Neuron (in vitro differentiated cells): ENCODE results near the gene LAIR2.

ENCODE experiments used
- H2AFZ ChIP-seq: one replicate; pipeline ENCODE4 v1.6.1; 2013; ENCODE audit warnings: low read depth, mild to moderate bottlenecking, inconsistent platforms, low read length, moderate library complexity
- H3K27me3 ChIP-seq: one replicate; pipeline ENCODE4 v1.6.1; 2013; ENCODE audit warnings: low read length; ENCODE audit not compliant: insufficient read depth
- H3K36me3 ChIP-seq: one replicate; pipeline ENCODE4 v1.6.1; 2013; ENCODE audit warnings: low read length; ENCODE audit not compliant: insufficient read depth
- H3K4me1 ChIP-seq: one replicate; pipeline ENCODE4 v1.6.1; 2013; ENCODE audit warnings: low read length; ENCODE audit not compliant: insufficient read depth
- H3K4me3 ChIP-seq: 2 replicates; pipeline ENCODE4 v1.5.1; 2013; ENCODE audit warnings: mild to moderate bottlenecking, low read length, moderate library complexity
- H3K9me3 ChIP-seq: one replicate; pipeline ENCODE4 v1.6.1; 2013; ENCODE audit warnings: low read length

The LAIR2 gene

DNA sequence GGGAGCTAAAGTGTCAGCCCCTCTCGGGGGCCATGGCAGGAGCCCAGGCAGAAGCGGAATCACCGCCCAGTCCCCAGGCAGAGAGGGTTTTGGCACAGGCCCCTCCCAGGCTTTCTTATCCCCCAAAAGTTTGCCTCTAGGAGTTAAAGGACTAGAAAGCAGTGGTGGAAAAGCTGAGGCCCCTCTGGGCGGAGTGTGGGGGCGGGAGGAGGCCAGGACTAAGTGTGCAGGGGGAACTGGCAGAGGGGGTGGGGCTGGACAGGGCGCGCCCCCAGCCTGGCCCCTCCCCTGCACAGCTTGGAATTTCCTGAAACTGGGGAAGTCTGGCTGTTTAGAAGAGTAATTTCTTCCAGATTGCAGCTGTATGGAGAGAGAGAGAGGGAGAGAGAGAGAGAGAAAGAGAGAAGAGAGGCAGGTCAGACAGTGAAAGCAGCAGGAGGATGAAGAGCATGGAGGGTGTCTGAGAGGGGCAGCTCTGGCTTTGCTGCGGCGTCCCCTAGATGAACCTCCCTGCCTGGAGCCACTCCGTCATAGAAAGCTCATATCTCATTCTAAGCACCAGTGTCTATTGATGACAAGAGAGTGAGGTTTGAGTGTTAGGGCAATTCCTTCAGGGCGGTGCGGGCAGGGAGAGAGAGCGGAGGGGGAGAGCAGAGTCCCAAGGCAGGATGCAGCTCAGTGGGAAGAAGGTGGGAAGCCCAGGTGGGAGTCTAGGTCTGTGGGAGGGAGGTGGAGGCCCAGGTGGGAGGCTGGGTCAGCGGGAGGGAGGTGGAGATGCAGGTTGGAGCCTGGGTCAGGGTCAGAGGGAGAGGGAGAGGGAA lies 29.4 kb upstream of the LAIR2 start, which contains the start of gene CDC42EP5:
CDC42EP5 (minus strand) TSS at position 226 of the 821 bp plus-strand sequence. CDS start 7,749 bp downstream, outside the sequence.
- Histone ChIP-seq H3K4me3 (peak within 1 kb of the TSS; percentile 8), H2AFZ (peak within 1 kb of the TSS; percentile 97), H3K27me3 (no peaks in the 10 kb centered on the region)

DNA sequence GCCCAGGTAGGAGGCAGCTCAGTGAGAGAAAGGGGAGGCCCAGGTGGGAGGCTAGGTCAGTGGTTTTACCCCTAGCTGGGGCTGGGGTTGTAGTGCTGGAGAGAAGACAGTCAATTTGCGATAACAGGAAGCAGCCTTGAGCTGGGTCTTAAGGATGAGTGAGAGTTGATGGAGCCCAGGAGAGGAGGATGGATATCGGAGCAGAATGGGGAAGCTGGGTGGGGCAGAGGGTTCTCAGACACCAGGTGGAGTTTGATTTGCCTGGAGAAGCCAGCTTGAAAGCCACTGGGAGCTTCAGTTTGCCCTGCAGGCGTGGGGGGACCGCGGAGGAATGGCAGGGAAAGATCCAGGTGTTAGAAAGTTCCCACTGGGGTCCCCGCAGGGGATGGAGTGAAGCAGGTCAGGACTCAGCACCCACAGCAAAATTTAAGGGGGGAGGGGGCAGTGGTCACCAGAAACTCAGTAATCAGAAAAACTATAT lies 28.7 kb upstream of the LAIR2 start:
- Histone ChIP-seq H3K27me3 (no peaks in the 10 kb centered on the region), H3K36me3 (no peaks in the 10 kb centered on the region), H2AFZ (no peak overlapping the region), H3K4me1 (peaks cover 18% of the 10 kb centered on the region), H3K4me3 (no peak overlapping the region), H3K9me3 (no peaks in the 10 kb centered on the region)

More for the DNA sequence above, 29.4 kb upstream of the LAIR2 start, which contains the start of gene CDC42EP5:
- H3K36me3 ChIP-seq, result no peaks in the 10 kb centered on the region
- H3K4me1 ChIP-seq, result peaks cover 18% of the 10 kb centered on the region
- no peaks in the 10 kb centered on the region for H3K9me3 ChIP-seq

GRCh38 chr19:54475706-54476105 lies 26.9 kb upstream of the LAIR2 start:
- H2AFZ ChIP-seq, result no peak overlapping the region
- H3K4me3 ChIP-seq, result no peak overlapping the region
- peaks cover 14% of the 10 kb centered on the region for H3K4me1 ChIP-seq
- no peaks in the 10 kb centered on the region for H3K9me3 ChIP-seq
- H3K36me3 ChIP-seq, result no peaks in the 10 kb centered on the region
- no peaks in the 10 kb centered on the region for H3K27me3 ChIP-seq

DNA sequence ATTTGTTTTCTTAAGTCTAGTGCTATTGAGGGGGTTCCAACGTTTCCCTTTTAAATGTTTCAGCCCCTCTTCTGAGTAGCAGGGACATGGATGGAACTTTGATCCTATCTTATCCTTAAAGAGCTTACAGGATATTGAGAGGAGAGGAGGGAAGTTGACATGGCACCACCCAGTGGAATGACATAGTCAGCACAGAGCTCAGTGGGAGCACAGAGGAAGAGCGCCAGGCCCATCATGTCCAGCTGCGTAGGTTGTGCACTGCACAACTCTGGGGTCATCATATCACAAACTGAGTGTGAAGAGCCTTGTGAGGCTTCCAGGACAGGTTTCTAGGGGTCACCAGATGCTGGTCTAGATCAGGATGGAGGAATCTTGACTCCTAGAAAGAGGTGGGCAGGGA lies 25.0 kb upstream of the LAIR2 start:
- H3K4me3 ChIP-seq, result no peak overlapping the region
- peaks cover 10% of the 10 kb centered on the region for H3K4me1 ChIP-seq
- H3K9me3 ChIP-seq, result no peaks in the 10 kb centered on the region
- peaks cover under 1% of the 10 kb centered on the region for H3K27me3 ChIP-seq
- H3K36me3 ChIP-seq, result no peaks in the 10 kb centered on the region
- H2AFZ ChIP-seq, result no peak overlapping the region

- Histone ChIP-seq H3K4me3 (no peak overlapping the region), H2AFZ (no peak overlapping the region), H3K36me3 (no peaks in the 10 kb centered on the region), H3K27me3 (peaks cover 2% of the 10 kb centered on the region), H3K4me1 (peaks cover 1% of the 10 kb centered on the region), H3K9me3 (no peaks in the 10 kb centered on the region)
Observed at GRCh38 chr19:54478677-54479266, 23.9 kb upstream of the LAIR2 start.

- Histone ChIP-seq H3K9me3 (no peaks in the 10 kb centered on the region), H3K4me1 (no peaks in the 10 kb centered on the region), H3K4me3 (no peak overlapping the region), H3K27me3 (peaks cover 2% of the 10 kb centered on the region), H2AFZ (no peak overlapping the region), H3K36me3 (no peaks in the 10 kb centered on the region)
Observed at GRCh38 chr19:54480051-54480450, 22.6 kb upstream of the LAIR2 start.

GRCh38 chr19:54481326-54481930 lies 21.2 kb upstream of the LAIR2 start:
- H3K4me1 ChIP-seq, result no peaks in the 10 kb centered on the region
- H3K27me3 ChIP-seq, result peaks cover 2% of the 10 kb centered on the region
- H2AFZ ChIP-seq, result no peak overlapping the region

GRCh38 chr19:54482889-54483288 lies 19.7 kb upstream of the LAIR2 start:
- Histone ChIP-seq H3K27me3 (peaks cover 2% of the 10 kb centered on the region), H3K4me3 (no peak overlapping the region), H2AFZ (no peak overlapping the region), H3K4me1 (no peaks in the 10 kb centered on the region), H3K36me3 (no peaks in the 10 kb centered on the region), H3K9me3 (no peaks in the 10 kb centered on the region)

More at GRCh38 chr19:54481326-54481930, 21.2 kb upstream of the LAIR2 start:
- Histone ChIP-seq H3K9me3 (no peaks in the 10 kb centered on the region), H3K36me3 (no peaks in the 10 kb centered on the region), H3K4me3 (no peak overlapping the region)

DNA sequence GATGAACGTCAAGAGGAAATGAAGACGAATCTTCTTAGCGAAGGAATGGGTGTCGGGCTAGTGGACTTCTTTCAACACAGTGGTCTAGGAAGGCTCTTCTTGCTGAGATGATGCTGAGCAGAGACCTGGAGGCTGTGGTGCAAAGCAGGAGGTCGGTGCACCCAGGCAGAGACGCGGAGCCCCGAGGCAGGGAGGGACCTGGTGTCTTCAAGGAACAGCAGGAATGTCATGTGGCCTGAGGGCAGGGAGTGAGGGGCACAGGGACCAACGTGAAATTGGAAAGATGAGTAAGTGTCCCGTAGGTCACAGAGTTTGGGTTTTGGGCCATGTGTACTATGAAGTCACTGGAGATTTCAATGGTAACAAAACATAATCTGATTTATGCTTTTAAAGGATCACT lies 18.2 kb upstream of the LAIR2 start:
- peaks cover 6% of the 10 kb centered on the region for H3K27me3 ChIP-seq
- no peaks in the 10 kb centered on the region for H3K4me1 ChIP-seq
- H2AFZ ChIP-seq, result no peak overlapping the region
- H3K9me3 ChIP-seq, result no peaks in the 10 kb centered on the region
- no peak overlapping the region for H3K4me3 ChIP-seq
- no peaks in the 10 kb centered on the region for H3K36me3 ChIP-seq

DNA sequence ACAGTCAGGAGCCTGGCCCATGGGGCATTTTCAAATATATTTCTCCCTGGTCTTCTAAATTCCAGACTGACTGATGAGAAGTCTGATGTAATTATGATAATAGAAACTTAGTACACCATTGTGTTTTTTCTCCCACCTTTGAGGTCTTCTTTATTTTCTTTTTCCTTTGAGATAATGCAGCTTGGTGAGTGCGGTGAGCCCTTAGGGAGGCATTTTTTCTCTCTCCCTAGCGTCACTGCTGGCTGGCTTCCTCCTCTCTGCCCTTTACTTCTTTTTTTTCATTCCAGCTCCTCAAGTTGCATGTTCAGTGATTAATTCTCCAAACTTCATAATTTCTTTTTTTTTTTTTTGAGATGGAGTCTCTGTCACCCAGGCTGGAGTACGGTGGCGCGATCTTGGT lies 16.8 kb upstream of the LAIR2 start:
- Histone ChIP-seq H2AFZ (no peak overlapping the region), H3K27me3 (peaks cover 11% of the 10 kb centered on the region), H3K36me3 (no peaks in the 10 kb centered on the region), H3K9me3 (no peaks in the 10 kb centered on the region), H3K4me3 (no peak overlapping the region), H3K4me1 (no peaks in the 10 kb centered on the region)

GRCh38 chr19:54489341-54489740 lies 13.3 kb upstream of the LAIR2 start:
- Histone ChIP-seq H2AFZ (no peak overlapping the region), H3K4me3 (no peak overlapping the region), H3K36me3 (no peaks in the 10 kb centered on the region), H3K9me3 (no peaks in the 10 kb centered on the region), H3K27me3 (peaks cover 12% of the 10 kb centered on the region), H3K4me1 (no peaks in the 10 kb centered on the region)

- no peaks in the 10 kb centered on the region for H3K4me1 ChIP-seq
- peaks cover 12% of the 10 kb centered on the region for H3K27me3 ChIP-seq
- no peaks in the 10 kb centered on the region for H3K9me3 ChIP-seq
- H2AFZ ChIP-seq, result no peak overlapping the region
- no peak overlapping the region for H3K4me3 ChIP-seq
- H3K36me3 ChIP-seq, result no peaks in the 10 kb centered on the region
Observed at GRCh38 chr19:54489766-54490165, 12.9 kb upstream of the LAIR2 start.

DNA sequence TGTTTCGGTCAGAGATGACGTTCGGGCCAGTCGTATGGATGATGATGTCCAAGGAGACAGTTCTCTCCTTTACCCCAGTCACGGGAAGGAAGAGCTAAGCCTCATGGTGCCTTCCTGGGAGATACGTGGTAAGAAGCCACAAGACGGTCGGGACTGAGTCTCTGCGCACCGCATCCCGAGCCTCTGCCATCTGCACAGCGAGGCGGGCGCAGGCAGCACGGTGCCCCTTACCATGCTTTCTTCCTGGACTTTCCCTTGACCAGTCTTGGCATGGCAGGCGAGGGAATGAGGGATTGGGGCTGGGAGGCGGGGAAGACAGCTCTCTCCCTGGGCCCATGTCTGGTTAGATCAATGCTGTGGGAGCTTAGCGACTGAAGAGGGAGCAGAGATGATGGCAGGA lies 10.1 kb upstream of the LAIR2 start:
- Histone ChIP-seq H2AFZ (no peak overlapping the region), H3K4me3 (no peak overlapping the region), H3K9me3 (no peaks in the 10 kb centered on the region), H3K36me3 (no peaks in the 10 kb centered on the region), H3K27me3 (peaks cover 14% of the 10 kb centered on the region), H3K4me1 (no peaks in the 10 kb centered on the region)
